ENCODE measurements around the gene CDKN2AIPNL.
A peak's percentile ranks its signal among the peaks of the same experiment; 100 is the strongest.
"Not testable (repeated sequence)": the region's sequence is repeated elsewhere in the genome, so short reads cannot be mapped to it uniquely, and the experiment has no call there.

Gene CDKN2AIPNL

GRCh38 chr5:134437847-134438581 is 26.3 kb upstream of the CDKN2AIPNL start:
- no peak for DNase-seq (ENCODE audit: low spot score)

- no peak for DNase-seq (ENCODE audit: low spot score)
These were observed 25.7 kb upstream of the CDKN2AIPNL start for GRCh38 chr5:134437340-134437846.

DNA sequence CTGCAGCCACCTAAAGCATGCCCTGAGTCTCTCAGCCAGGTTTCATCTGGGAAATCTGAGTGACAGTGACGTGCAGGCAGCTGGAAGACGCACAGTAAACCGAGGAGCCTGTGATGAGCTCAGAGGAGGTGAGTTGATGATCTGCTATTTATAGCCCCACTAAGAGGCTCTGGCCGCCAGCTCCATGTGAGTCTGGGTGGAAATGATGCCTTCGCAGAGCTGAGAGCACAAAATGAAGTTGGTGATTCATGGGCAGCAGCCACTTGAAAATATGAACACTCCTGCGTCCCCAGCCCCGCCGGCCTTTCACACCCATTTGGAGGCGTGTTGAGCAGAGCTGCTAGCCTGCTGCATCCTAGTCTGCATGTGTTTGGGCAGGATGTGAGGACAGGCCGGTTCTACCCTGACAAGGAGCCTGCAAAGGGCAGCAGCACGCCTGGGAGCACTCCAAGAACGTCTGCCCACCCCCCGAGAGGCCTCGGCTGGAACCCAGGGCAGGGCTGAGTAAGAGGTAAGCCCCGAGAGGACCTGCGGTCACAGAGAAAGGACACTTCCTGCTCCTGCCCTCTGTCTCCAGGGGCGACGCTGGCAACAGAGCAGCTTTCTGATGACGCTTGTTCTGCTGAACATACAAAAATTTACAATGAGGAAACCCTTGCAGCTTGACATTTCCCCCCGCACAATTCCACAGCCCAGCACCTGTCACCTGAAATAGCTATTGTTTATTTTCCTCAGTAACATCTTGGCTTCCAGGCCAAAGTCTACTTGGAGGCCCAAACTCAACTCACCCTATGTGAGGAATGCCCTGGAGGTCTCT is 25.1 kb upstream of the CDKN2AIPNL start:
- DNase-seq (ENCODE audit: low spot score) = peak; percentile 92

DNA sequence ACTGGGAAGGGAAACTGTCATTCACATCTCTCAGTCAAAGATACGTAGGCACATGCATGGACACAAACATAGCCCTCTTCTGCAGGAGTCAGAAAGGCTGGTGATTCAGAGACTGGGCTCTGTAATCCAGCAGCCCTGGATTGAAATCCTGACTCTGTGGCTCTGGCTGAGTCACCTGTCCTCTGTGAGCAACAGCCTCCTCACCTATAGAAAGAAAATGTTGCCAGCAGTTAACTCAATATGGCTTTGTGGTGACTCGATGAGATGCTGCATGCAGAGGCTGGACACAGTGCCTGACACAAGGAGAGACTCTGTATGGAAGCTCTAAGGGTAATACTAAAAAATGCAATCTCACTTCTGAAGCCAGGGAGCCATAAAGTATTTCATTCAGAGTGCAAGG is 23.9 kb upstream of the CDKN2AIPNL start:
- DNase-seq (ENCODE audit: low spot score) = peak; percentile 85

DNA sequence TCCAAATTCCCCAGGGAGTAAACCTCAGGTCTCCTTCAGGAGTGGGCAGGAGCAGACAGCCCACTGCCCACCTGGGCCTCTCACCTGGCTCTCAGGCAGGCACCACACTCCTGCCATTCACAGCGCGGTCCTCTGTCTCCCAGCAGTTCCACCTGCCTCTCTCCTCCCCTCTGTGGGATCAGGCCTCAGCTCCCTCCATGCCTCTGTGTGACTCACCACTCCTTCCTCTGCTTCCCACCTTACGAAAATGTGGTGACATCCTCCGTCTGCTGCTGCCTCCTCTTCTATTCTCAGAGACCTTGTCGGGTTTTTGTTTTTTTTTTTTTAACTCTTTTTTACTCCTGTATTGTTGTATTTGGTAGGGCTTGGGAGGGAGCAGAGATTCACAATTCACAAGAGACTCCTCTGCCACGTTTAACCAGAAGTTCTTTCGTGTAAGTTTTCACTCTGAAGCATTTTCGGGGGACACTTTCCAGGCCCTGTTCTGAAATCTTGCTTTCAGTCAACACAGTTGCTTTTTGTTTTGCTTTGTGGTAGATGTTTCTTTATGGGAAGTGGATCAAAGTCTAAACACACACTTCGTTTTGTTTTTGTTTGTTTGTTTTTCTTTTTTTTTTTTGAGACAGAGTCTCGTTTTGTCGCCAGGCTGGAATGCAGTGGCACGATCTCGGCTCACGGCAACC is 21.1 kb upstream of the CDKN2AIPNL start:
- no peak for DNase-seq (ENCODE audit: low spot score)

- no peak for DNase-seq (ENCODE audit: low spot score)
These were observed 20.5 kb upstream of the CDKN2AIPNL start for GRCh38 chr5:134432174-134432573.

GRCh38 chr5:134430001-134430569 is 18.4 kb upstream of the CDKN2AIPNL start:
- no peak for DNase-seq (ENCODE audit: low spot score)

DNA sequence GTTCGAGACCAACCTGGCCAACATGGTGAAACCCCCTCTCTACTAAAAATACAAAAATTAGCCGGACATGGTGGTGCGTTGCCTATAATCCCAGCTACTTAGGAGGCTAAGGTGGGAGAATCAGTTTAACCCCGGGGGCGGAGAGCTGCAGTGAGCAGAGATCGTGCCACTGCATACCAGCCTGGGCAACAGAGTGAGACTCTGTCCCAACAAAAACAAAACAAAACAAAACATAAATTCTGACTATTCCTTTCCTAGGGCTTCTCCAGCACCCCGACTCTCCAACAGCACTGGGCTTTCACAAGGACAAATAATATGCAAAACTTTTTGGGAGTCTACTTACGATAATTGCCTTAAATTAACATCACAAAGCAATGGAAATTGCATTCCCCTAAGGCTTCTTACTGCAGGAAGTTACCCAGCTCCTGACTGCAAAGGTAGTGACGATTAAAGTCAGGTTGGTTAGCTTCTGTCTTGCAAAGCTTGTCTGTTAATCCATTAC is 15.9 kb upstream of the CDKN2AIPNL start:
- no peak for DNase-seq (ENCODE audit: low spot score)

- no peak for DNase-seq (ENCODE audit: low spot score)
These were observed 14.7 kb upstream of the CDKN2AIPNL start for GRCh38 chr5:134426361-134426760.

GRCh38 chr5:134423376-134423775 is 11.7 kb upstream of the CDKN2AIPNL start:
- DNase-seq (ENCODE audit: low spot score) = no peak

GRCh38 chr5:134422791-134423365 is 11.2 kb upstream of the CDKN2AIPNL start:
- no peak for DNase-seq (ENCODE audit: low spot score)

DNA sequence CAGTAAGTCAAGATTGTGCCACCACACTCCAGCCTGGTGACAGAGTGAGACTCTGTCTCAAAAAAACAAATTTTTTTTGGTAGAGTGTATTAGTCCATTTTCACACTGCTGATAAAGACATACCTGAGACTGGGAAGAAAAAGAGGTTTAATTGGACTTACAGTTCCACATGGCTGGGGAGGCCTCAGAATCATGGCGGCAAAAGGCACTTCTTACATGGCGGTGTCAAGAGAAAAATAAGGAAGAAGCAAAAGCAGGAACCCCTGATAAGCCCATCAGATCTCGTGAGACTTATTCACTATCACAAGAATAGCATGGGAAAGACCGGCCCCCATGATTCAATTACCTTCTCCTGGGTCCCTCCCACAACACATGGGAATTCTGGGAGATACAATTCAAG is 9.4 kb upstream of the CDKN2AIPNL start:
- not testable (repeated sequence) for DNase-seq (ENCODE audit: low spot score)

- DNase-seq (ENCODE audit: low spot score) = peak; percentile 42
These were observed 8.7 kb upstream of the CDKN2AIPNL start for GRCh38 chr5:134420343-134420742.

DNA sequence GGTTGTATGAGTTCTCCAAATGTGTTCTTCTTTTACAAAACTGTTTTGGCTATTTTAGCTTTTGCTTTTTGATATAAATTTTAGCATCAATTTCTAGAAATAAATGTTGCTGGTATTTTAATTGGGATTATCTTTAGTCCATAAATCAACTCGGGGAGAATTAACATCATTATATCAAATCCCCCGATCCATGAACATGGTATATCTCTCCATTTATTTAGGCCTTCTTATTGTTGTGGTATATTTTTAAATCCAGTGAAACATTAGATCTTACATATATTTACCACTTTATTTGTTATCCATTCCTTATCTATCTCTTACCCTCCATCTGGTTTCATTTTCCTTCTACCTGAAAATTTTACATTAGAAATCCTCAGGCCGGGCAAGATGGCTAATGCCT is 7.3 kb upstream of the CDKN2AIPNL start:
- DNase-seq (ENCODE audit: low spot score) = no peak

DNA sequence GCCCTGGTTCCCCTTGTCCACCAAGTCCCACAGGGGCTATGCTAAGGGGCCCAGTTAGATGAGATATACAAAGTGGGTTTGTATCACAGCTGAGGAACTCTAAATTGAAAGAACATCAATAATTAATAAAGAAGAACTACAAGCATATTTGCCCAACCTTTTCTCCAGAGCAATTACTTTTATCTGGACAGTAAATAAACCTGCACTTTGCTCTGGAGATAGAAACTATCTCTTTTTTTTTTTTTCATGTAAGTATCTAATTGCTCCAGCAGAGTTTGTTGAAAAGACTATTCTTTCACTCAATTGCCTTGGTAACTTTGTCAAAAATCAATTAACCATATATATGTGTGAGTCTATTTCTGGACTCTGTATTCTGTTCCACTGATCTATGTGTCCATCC is 6.0 kb upstream of the CDKN2AIPNL start:
- no peak for DNase-seq (ENCODE audit: low spot score)

DNA sequence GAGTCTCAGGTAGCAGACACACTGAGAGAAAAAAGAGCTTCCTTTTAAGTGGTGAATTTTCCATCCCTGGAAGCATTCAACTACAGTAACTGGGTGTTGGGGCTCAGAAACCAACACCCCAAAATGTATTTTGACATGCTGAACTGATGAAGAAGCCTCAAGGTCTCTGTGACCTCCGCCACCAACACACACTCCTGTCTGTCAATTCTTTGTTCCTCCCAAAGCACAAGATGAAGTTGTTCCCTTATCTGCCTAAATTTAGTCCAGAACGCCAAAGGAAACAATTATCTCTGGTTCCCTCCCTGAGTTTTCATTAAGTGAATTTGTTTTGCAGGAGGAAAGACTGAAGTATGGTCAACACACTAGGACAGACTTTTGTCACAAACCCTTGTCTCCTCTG is 1.4 kb upstream of the CDKN2AIPNL start:
- DNase-seq (ENCODE audit: low spot score) = no peak

GRCh38 chr5:134411228-134411545 is 494 bp downstream of the CDKN2AIPNL start:
- no peak for DNase-seq (ENCODE audit: low spot score)

DNA sequence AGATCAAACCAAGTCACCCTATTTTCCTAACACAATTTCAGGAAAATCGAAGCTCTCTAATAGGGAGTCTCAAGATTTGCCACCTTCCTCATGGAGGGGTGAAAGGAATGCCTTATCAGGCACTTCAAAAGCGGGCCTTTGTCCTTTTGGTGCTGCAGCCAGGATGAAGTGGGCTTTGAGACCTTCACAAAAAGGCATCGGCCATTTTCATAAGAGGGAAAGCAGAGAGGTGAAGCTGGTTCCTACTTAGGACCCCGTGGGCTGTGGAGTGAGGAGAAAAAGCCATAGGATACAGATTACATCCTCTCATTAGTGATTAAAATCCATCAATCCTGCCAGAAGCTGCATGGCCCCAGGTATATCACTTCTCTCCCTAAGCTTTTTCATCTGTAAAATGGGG is 859 bp downstream of the CDKN2AIPNL start:
- DNase-seq (ENCODE audit: low spot score) = no peak

DNA sequence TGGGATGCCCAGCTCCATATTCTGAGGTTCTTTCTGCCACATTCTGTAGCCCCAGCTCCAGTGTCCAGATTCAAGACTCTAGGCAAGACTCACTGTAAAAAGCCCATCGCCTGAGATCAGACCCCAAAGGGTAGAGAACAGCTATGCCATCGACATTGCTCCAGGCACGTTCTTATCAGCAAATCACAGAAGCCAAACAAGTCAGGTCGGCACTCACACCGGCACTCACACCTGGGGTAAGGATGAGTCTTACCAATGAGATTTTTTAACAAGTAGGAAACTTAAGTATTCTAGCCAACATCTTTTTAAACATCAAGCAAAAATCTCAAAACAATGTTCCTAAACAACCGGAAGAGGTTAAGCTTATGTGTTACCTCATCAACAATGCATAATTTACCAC is 2.4 kb downstream of the CDKN2AIPNL start:
- no peak for DNase-seq (ENCODE audit: low spot score)

DNA sequence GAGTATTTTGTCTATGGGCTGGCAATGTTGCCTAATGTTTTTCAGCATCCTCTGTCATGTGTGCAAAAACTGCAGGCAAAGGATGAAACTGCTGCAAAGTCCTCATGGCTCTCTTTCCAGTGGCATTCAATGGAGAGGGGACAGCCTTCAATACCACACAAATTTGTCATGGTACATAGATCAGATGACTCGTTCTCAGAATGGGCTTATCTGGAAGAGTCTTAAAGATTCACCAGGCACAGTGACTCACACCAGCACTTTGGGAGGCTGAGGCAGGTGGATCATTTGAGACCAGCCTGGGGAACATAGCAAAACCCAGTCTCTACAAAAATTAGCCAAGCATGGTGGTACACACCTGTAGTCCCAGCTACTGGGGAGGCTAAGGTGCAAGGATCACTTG is 5.3 kb downstream of the CDKN2AIPNL start:
- DNase-seq (ENCODE audit: low spot score) = peak; percentile 13

GRCh38 chr5:134403951-134404350 is 7.7 kb downstream of the CDKN2AIPNL start:
- no peak for DNase-seq (ENCODE audit: low spot score)

GRCh38 chr5:134398609-134399155 is 13.0 kb downstream of the CDKN2AIPNL start:
- DNase-seq (ENCODE audit: low spot score) = no peak
